H1 (cell line): ENCODE data around the gene WWC1.

Source experiments
- CEBPB ChIP-seq: IDR thresholded peaks from 2 replicates; pipeline ENCODE4 v1.6.1; 2012; ENCODE audit warnings: low read depth, low read length
- EP300 ChIP-seq, 2 experiments: IDR thresholded peaks; 1 replicate in 1 of 2; 2 replicates in 1 of 2; pipeline ENCODE4 v1.6.1; 2011 to 2012; ENCODE audit warnings: low read depth in 2 of 2, low read length in 2 of 2, mild to moderate bottlenecking in 2 of 2, borderline replicate concordance in 1 of 2, inconsistent platforms in 1 of 2, moderate library complexity in 1 of 2
- EZH2 ChIP-seq: fragments of 200-600 bp; sonication (generic); IDR thresholded peaks from 2 replicates; pipeline ENCODE4 v1.7.1; 2012; ENCODE audit warnings: low read depth, mild to moderate bottlenecking, moderate library complexity, low read length, inconsistent platforms; ENCODE audit not compliant: severe bottlenecking
- GABPA ChIP-seq: IDR thresholded peaks from 2 replicates; pipeline ENCODE4 v1.6.1; 2011; ENCODE audit warnings: mild to moderate bottlenecking, low read length, moderate library complexity, borderline replicate concordance; ENCODE audit not compliant: insufficient read depth
- POLR2AphosphoS5 ChIP-seq: IDR thresholded peaks from 2 replicates; pipeline ENCODE4 v1.6.1; 2011; ENCODE audit warnings: low read depth, low read length
- ZNF274 ChIP-seq: IDR thresholded peaks from 2 replicates; pipeline ENCODE4 v1.7.0; 2012; ENCODE audit warnings: low read length, borderline replicate concordance; ENCODE audit errors: extremely low read depth
- TF ChIP-seq, protein P1 (sequence below), 3 experiments: IDR thresholded peaks; 1 replicate in 2 of 3; 2 replicates in 1 of 3; pipeline versions ENCODE4 v1.5.1 to v1.6.1; 2011; ENCODE audit warnings: low read length in 3 of 3, mild to moderate bottlenecking in 3 of 3, inconsistent platforms in 2 of 3, low read depth in 1 of 3, moderate library complexity in 1 of 3; ENCODE audit not compliant: insufficient read depth in 1 of 3; ENCODE audit errors: control extremely low read depth in 1 of 3

DNA sequence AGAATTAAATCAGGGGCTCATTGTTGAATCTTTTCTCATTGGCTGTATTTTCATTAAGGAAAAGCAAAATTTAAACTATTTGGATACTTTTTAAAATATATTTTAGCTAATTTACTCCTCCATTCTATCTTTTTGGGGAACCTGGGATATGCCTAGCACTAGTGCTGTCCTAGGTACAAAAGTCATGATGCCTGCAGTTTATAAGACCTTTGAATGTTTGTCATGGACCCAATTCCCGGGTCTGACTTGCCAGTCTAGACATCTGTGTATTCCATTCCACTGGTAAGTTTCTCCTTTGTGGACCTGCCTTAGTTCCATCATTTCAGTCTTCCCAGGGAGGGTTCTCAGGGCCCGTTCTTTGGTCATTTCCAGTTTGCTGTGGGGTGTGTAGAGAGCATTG lies 63.0 kb downstream of the WWC1 start:
- no peak for TF ChIP-seq EP300 (IDR thresholded peaks at IDR 0.05; ENCODE audit: borderline replicate concordance in 1 of 2, low read depth in 2 of 2, low read length in 2 of 2)
- no peak for TF ChIP-seq ZNF274
- no peak for TF ChIP-seq CEBPB
- TF ChIP-seq EZH2: no peak
- TF ChIP-seq, protein P1, sequence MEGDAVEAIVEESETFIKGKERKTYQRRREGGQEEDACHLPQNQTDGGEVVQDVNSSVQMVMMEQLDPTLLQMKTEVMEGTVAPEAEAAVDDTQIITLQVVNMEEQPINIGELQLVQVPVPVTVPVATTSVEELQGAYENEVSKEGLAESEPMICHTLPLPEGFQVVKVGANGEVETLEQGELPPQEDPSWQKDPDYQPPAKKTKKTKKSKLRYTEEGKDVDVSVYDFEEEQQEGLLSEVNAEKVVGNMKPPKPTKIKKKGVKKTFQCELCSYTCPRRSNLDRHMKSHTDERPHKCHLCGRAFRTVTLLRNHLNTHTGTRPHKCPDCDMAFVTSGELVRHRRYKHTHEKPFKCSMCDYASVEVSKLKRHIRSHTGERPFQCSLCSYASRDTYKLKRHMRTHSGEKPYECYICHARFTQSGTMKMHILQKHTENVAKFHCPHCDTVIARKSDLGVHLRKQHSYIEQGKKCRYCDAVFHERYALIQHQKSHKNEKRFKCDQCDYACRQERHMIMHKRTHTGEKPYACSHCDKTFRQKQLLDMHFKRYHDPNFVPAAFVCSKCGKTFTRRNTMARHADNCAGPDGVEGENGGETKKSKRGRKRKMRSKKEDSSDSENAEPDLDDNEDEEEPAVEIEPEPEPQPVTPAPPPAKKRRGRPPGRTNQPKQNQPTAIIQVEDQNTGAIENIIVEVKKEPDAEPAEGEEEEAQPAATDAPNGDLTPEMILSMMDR (IDR thresholded peaks at IDR 0.05; ENCODE audit: control extremely low read depth in 1 of 3, insufficient read depth in 1 of 3, low read depth in 1 of 3, low read length in 3 of 3): no peak
- no peak for TF ChIP-seq GABPA
- no peak for TF ChIP-seq POLR2AphosphoS5
